ENCODE data around the gene ZC3HAV1L.
A peak's percentile ranks its signal among the peaks of the same experiment; 100 is the strongest.
"Not testable (repeated sequence)": the region's sequence is repeated elsewhere in the genome, so short reads cannot be mapped to it uniquely, and the experiment has no call there.

Gene ZC3HAV1L

GRCh38 chr7:139066315-139066714 lies 30.5 kb upstream of the ZC3HAV1L start:
- Mint-ChIP-seq H3K36me3 (peaks cover 34% of the 10 kb centered on the region), H3K27me3 (no peaks in the 10 kb centered on the region), H3K27ac (no peak overlapping the region), H3K4me3 (no peak overlapping the region), H3K4me1 (peaks cover 2% of the 10 kb centered on the region), H3K9me3 (no peaks in the 10 kb centered on the region)
- DNase-seq (ENCODE audit: low spot score in 2 of 2) (no peak), ATAC-seq (ENCODE audit: low read depth) (no peak)

GRCh38 chr7:139065323-139065722 lies 29.5 kb upstream of the ZC3HAV1L start:
- H3K4me3 Mint-ChIP-seq = no peak overlapping the region
- ATAC-seq (ENCODE audit: low read depth) = no peak
- H3K27me3 Mint-ChIP-seq = no peaks in the 10 kb centered on the region
- H3K9me3 Mint-ChIP-seq = no peaks in the 10 kb centered on the region
- H3K4me1 Mint-ChIP-seq = peaks cover 4% of the 10 kb centered on the region
- peaks cover 41% of the 10 kb centered on the region for H3K36me3 Mint-ChIP-seq
- DNase-seq (ENCODE audit: low spot score in 2 of 2) = no peak
- no peak overlapping the region for H3K27ac Mint-ChIP-seq

- no peaks in the 10 kb centered on the region for H3K27me3 Mint-ChIP-seq
- peaks cover 7% of the 10 kb centered on the region for H3K4me1 Mint-ChIP-seq
- no peak for ATAC-seq (ENCODE audit: low read depth)
- H3K9me3 Mint-ChIP-seq = no peaks in the 10 kb centered on the region
- no peak overlapping the region for H3K27ac Mint-ChIP-seq
- peaks cover 38% of the 10 kb centered on the region for H3K36me3 Mint-ChIP-seq
- H3K4me3 Mint-ChIP-seq = no peak overlapping the region
- no peak for DNase-seq (ENCODE audit: low spot score in 2 of 2)
These were observed 25.6 kb upstream of the ZC3HAV1L start for GRCh38 chr7:139061416-139061815.

GRCh38 chr7:139060695-139061237 lies 24.9 kb upstream of the ZC3HAV1L start:
- DNase-seq (ENCODE audit: low spot score in 2 of 2) (no peak), ATAC-seq (ENCODE audit: low read depth) (no peak)
- Mint-ChIP-seq H3K36me3 (peaks cover 36% of the 10 kb centered on the region), H3K27ac (peak overlapping the region; percentile 43), H3K9me3 (no peaks in the 10 kb centered on the region), H3K4me3 (no peak overlapping the region), H3K27me3 (no peaks in the 10 kb centered on the region), H3K4me1 (peaks cover 7% of the 10 kb centered on the region)

- ATAC-seq (ENCODE audit: low read depth) (no peak), DNase-seq (ENCODE audit: low spot score in 2 of 2) (no peak)
- Mint-ChIP-seq H3K9me3 (no peaks in the 10 kb centered on the region), H3K36me3 (peaks cover 34% of the 10 kb centered on the region), H3K27me3 (no peaks in the 10 kb centered on the region), H3K4me1 (peaks cover 7% of the 10 kb centered on the region), H3K27ac (peak overlapping the region; percentile 43), H3K4me3 (no peak overlapping the region)
These were observed 24.1 kb upstream of the ZC3HAV1L start for GRCh38 chr7:139059905-139060304.

GRCh38 chr7:139058943-139059342 lies 23.1 kb upstream of the ZC3HAV1L start:
- H3K27me3 Mint-ChIP-seq = no peaks in the 10 kb centered on the region

GRCh38 chr7:139055674-139056073 lies 19.8 kb upstream of the ZC3HAV1L start:
- DNase-seq (ENCODE audit: low spot score in 2 of 2) (no peak), ATAC-seq (ENCODE audit: low read depth) (no peak)
- H3K4me3 Mint-ChIP-seq = no peak overlapping the region
- no peak overlapping the region for H3K27ac Mint-ChIP-seq
- H3K4me1 Mint-ChIP-seq = peaks cover 5% of the 10 kb centered on the region
- no peaks in the 10 kb centered on the region for H3K9me3 Mint-ChIP-seq
- H3K36me3 Mint-ChIP-seq = peaks cover 29% of the 10 kb centered on the region
- no peaks in the 10 kb centered on the region for H3K27me3 Mint-ChIP-seq

More at GRCh38 chr7:139058943-139059342, 23.1 kb upstream of the ZC3HAV1L start:
- Mint-ChIP-seq H3K27ac (no peak overlapping the region), H3K4me1 (peaks cover 7% of the 10 kb centered on the region), H3K4me3 (no peak overlapping the region), H3K36me3 (peaks cover 31% of the 10 kb centered on the region), H3K9me3 (no peaks in the 10 kb centered on the region)
- DNase-seq (ENCODE audit: low spot score in 2 of 2) (no peak), ATAC-seq (ENCODE audit: low read depth) (no peak)

- H3K4me3 Mint-ChIP-seq; H3K27me3 Mint-ChIP-seq; DNase-seq (ENCODE audit: low spot score in 2 of 2); H3K9me3 Mint-ChIP-seq; H3K27ac Mint-ChIP-seq; ATAC-seq (ENCODE audit: low read depth); H3K4me1 Mint-ChIP-seq: not testable (repeated sequence)
- peaks cover 28% of the 10 kb centered on the region for H3K36me3 Mint-ChIP-seq
These were observed 18.8 kb upstream of the ZC3HAV1L start for GRCh38 chr7:139054656-139055055.

- H3K4me3 Mint-ChIP-seq = no peak overlapping the region
- H3K27me3 Mint-ChIP-seq = no peaks in the 10 kb centered on the region
- H3K9me3 Mint-ChIP-seq = no peaks in the 10 kb centered on the region
- H3K36me3 Mint-ChIP-seq = peaks cover 34% of the 10 kb centered on the region
- no peak overlapping the region for H3K27ac Mint-ChIP-seq
- peaks cover 2% of the 10 kb centered on the region for H3K4me1 Mint-ChIP-seq
- ATAC-seq (ENCODE audit: low read depth) = no peak
- no peak for DNase-seq (ENCODE audit: low spot score in 2 of 2)
These were observed 18.3 kb upstream of the ZC3HAV1L start for GRCh38 chr7:139054101-139054500.

GRCh38 chr7:139051655-139052054 lies 15.8 kb upstream of the ZC3HAV1L start:
- Mint-ChIP-seq H3K27ac (no peak overlapping the region), H3K4me3 (no peak overlapping the region), H3K9me3 (no peaks in the 10 kb centered on the region), H3K4me1 (peaks cover under 1% of the 10 kb centered on the region), H3K36me3 (peaks cover 39% of the 10 kb centered on the region), H3K27me3 (no peaks in the 10 kb centered on the region)
- no peak for ATAC-seq (ENCODE audit: low read depth)
- DNase-seq (ENCODE audit: low spot score in 2 of 2) = no peak

- Mint-ChIP-seq H3K9me3 (no peaks in the 10 kb centered on the region), H3K27ac (no peak overlapping the region), H3K36me3 (peaks cover 47% of the 10 kb centered on the region), H3K4me3 (no peak overlapping the region), H3K4me1 (peaks cover 6% of the 10 kb centered on the region), H3K27me3 (no peaks in the 10 kb centered on the region)
- DNase-seq (ENCODE audit: low spot score in 2 of 2) (no peak), ATAC-seq (ENCODE audit: low read depth) (no peak)
These were observed 14.1 kb upstream of the ZC3HAV1L start for GRCh38 chr7:139049936-139050335.

GRCh38 chr7:139049111-139049510 lies 13.3 kb upstream of the ZC3HAV1L start:
- Mint-ChIP-seq H3K4me1 (peaks cover 13% of the 10 kb centered on the region), H3K27ac (no peak overlapping the region), H3K4me3 (no peak overlapping the region), H3K27me3 (no peaks in the 10 kb centered on the region), H3K36me3 (peaks cover 44% of the 10 kb centered on the region), H3K9me3 (no peaks in the 10 kb centered on the region)
- no peak for ATAC-seq (ENCODE audit: low read depth)
- no peak for DNase-seq (ENCODE audit: low spot score in 2 of 2)

- H3K4me3 Mint-ChIP-seq = no peak overlapping the region
- H3K9me3 Mint-ChIP-seq = no peaks in the 10 kb centered on the region
These were observed 12.1 kb upstream of the ZC3HAV1L start for GRCh38 chr7:139047970-139048369.

GRCh38 chr7:139046143-139046542 lies 10.3 kb upstream of the ZC3HAV1L start:
- no peaks in the 10 kb centered on the region for H3K27me3 Mint-ChIP-seq
- H3K4me3 Mint-ChIP-seq = no peak overlapping the region
- peaks cover 36% of the 10 kb centered on the region for H3K36me3 Mint-ChIP-seq
- H3K9me3 Mint-ChIP-seq = no peaks in the 10 kb centered on the region
- DNase-seq (ENCODE audit: low spot score in 2 of 2) (no peak), ATAC-seq (ENCODE audit: low read depth) (no peak)
- H3K4me1 Mint-ChIP-seq = peaks cover 23% of the 10 kb centered on the region
- H3K27ac Mint-ChIP-seq = peak overlapping the region; percentile 87

More at GRCh38 chr7:139047970-139048369, 12.1 kb upstream of the ZC3HAV1L start:
- Mint-ChIP-seq H3K27me3 (no peaks in the 10 kb centered on the region), H3K36me3 (peaks cover 40% of the 10 kb centered on the region), H3K4me1 (peaks cover 15% of the 10 kb centered on the region), H3K27ac (no peak overlapping the region)
- ATAC-seq (ENCODE audit: low read depth) = no peak
- DNase-seq (ENCODE audit: low spot score in 2 of 2) = no peak

Measured in memory B cell (primary cell).